GM18858 (cell line): ENCODE data around the gene SLC26A11.
A peak's percentile ranks its signal among the peaks of the same experiment; 100 is the strongest.
"Not testable (repeated sequence)": the region's sequence is repeated elsewhere in the genome, so short reads cannot be mapped to it uniquely, and the experiment has no call there.

Experiments
- ATAC-seq: cut with Tn5 transposase; IDR thresholded peaks from one replicate; pipeline ENCODE4 v1.9.1; 2021; ENCODE audit not compliant: unreplicated experiment

SLC26A11 gene

GRCh38 chr17:80259457-80260068 lies 39.3 kb downstream of the SLC26A11 start:
- no peak for ATAC-seq

GRCh38 chr17:80260069-80260535 lies 39.9 kb downstream of the SLC26A11 start:
- no peak for ATAC-seq

GRCh38 chr17:80260791-80261158 lies 40.5 kb downstream of the SLC26A11 start, which contains the start of gene RNF213:
Gene RNF213, plus strand, starts transcription at chr17:80260852. Its CDS starts 2,830 bp downstream, at chr17:80263682.
- no peak for ATAC-seq

GRCh38 chr17:80261159-80261894 lies 41.1 kb downstream of the SLC26A11 start:
- ATAC-seq: no peak

- no peak for ATAC-seq
Observed at GRCh38 chr17:80261895-80262279, 41.7 kb downstream of the SLC26A11 start.

- ATAC-seq: no peak
Observed at GRCh38 chr17:80262291-80262690, 42.1 kb downstream of the SLC26A11 start.

- no peak for ATAC-seq
Observed at GRCh38 chr17:80262775-80263244, 42.6 kb downstream of the SLC26A11 start.

GRCh38 chr17:80263253-80264204 lies 43.3 kb downstream of the SLC26A11 start:
- peak; percentile 31 for ATAC-seq

GRCh38 chr17:80264205-80265075 lies 44.2 kb downstream of the SLC26A11 start:
- ATAC-seq: no peak

GRCh38 chr17:80265205-80266068 lies 45.2 kb downstream of the SLC26A11 start:
- no peak for ATAC-seq

- no peak for ATAC-seq
Observed at GRCh38 chr17:80267391-80267790, 47.2 kb downstream of the SLC26A11 start.

GRCh38 chr17:80268427-80268826 lies 48.2 kb downstream of the SLC26A11 start:
- no peak for ATAC-seq

GRCh38 chr17:80269405-80269807 lies 49.2 kb downstream of the SLC26A11 start:
- no peak for ATAC-seq

- ATAC-seq: no peak
Observed at GRCh38 chr17:80270104-80270503, 49.9 kb downstream of the SLC26A11 start.

- ATAC-seq: no peak
Observed at GRCh38 chr17:80270836-80271235, 50.6 kb downstream of the SLC26A11 start.

GRCh38 chr17:80272366-80272765 lies 52.1 kb downstream of the SLC26A11 start:
- ATAC-seq: no peak

- no peak for ATAC-seq
Observed at GRCh38 chr17:80274331-80274730, 54.1 kb downstream of the SLC26A11 start.

GRCh38 chr17:80274871-80275449 lies 54.7 kb downstream of the SLC26A11 start:
- no peak for ATAC-seq

GRCh38 chr17:80275857-80276256 lies 55.6 kb downstream of the SLC26A11 start:
- ATAC-seq: not testable (repeated sequence)
